Neural cell (in vitro differentiated cells): ENCODE data around the gene OTOF.

Experiments used
- CTCF ChIP-seq: fragments of 450-650 bp; IDR thresholded peaks from 2 replicates; pipeline ENCODE4 v1.5.1; 2014; ENCODE audit warnings: antibody characterized with exemption, mild to moderate bottlenecking, moderate library complexity; ENCODE audit not compliant: poor library complexity, severe bottlenecking
- EP300 ChIP-seq: fragments of 450-650 bp; conservative IDR thresholded peaks from 2 replicates; pipeline ENCODE4 v1.6.1; 2014; ENCODE audit warnings: antibody characterized with exemption, mild to moderate bottlenecking, moderate library complexity; ENCODE audit not compliant: poor library complexity, severe bottlenecking
- EZH2 ChIP-seq: fragments of 200-600, 300-800 bp; shearing (Covaris generic), sonication (generic); IDR thresholded peaks from 2 replicates; pipeline ENCODE4 v1.6.1; 2014; ENCODE audit warnings: antibody characterized with exemption, low read length, borderline replicate concordance, mild to moderate bottlenecking; ENCODE audit not compliant: insufficient read depth, poor library complexity, severe bottlenecking
- POLR2AphosphoS5 ChIP-seq: IDR thresholded peaks from 2 replicates; pipeline ENCODE4 v1.6.1; 2012
- TAF1 ChIP-seq: IDR thresholded peaks from 2 replicates; pipeline ENCODE4 v1.6.1; 2012; ENCODE audit warnings: low read depth
- TF ChIP-seq, protein P1 (sequence below): IDR thresholded peaks from 2 replicates; pipeline ENCODE4 v1.6.1; 2012; ENCODE audit warnings: borderline replicate concordance

DNA sequence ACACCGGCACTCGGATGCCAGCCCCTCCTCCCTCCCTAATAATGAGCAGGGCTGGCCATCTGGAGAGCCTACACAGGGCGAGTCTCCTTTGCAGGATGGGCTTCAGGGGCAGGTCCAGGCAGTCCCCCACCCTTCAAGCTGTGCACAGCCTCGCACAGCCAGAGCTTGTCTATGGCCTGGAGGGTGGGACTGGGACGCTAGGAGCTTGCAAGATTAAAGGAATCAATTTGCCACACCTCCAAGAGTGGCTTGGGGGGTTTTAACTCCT, 43.9 kb upstream of the OTOF start:
- TF ChIP-seq CTCF (no peak), EZH2 (no peak), EP300 (no peak), POLR2AphosphoS5 (no peak), TAF1 (no peak)
- TF ChIP-seq, protein P1, sequence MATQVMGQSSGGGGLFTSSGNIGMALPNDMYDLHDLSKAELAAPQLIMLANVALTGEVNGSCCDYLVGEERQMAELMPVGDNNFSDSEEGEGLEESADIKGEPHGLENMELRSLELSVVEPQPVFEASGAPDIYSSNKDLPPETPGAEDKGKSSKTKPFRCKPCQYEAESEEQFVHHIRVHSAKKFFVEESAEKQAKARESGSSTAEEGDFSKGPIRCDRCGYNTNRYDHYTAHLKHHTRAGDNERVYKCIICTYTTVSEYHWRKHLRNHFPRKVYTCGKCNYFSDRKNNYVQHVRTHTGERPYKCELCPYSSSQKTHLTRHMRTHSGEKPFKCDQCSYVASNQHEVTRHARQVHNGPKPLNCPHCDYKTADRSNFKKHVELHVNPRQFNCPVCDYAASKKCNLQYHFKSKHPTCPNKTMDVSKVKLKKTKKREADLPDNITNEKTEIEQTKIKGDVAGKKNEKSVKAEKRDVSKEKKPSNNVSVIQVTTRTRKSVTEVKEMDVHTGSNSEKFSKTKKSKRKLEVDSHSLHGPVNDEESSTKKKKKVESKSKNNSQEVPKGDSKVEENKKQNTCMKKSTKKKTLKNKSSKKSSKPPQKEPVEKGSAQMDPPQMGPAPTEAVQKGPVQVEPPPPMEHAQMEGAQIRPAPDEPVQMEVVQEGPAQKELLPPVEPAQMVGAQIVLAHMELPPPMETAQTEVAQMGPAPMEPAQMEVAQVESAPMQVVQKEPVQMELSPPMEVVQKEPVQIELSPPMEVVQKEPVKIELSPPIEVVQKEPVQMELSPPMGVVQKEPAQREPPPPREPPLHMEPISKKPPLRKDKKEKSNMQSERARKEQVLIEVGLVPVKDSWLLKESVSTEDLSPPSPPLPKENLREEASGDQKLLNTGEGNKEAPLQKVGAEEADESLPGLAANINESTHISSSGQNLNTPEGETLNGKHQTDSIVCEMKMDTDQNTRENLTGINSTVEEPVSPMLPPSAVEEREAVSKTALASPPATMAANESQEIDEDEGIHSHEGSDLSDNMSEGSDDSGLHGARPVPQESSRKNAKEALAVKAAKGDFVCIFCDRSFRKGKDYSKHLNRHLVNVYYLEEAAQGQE, result no peak
